ENCODE measurements around the gene FAM8A1.

DNA sequence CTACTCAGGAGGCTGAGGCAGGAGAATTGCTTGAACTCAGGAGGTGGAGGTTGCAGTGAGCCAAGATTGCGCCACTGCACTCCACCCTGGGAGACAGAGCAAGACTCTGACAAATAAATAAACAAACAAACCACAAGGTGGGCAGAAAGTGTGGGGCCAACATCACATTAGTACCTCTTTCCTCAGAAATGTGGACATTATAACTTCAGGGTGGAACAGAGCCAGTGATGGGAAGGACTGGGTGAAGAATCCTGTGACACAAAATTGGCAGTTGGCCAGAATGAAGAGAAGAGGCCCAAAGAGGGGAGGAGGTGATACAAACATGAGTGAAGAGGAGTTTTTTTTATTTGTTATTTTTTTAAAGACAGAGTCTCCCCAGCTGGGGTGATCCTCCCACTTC lies 56.0 kb downstream of the FAM8A1 start:
- TF ChIP-seq POLR2A (IDR thresholded peaks at IDR 0.05; ENCODE audit: low read depth, low read length) = no peak
- no peak for TF ChIP-seq EZH2 (IDR thresholded peaks at IDR 0.05; ENCODE audit: borderline replicate concordance, low read depth, low read length, severe bottlenecking)
- TF ChIP-seq, protein P1, sequence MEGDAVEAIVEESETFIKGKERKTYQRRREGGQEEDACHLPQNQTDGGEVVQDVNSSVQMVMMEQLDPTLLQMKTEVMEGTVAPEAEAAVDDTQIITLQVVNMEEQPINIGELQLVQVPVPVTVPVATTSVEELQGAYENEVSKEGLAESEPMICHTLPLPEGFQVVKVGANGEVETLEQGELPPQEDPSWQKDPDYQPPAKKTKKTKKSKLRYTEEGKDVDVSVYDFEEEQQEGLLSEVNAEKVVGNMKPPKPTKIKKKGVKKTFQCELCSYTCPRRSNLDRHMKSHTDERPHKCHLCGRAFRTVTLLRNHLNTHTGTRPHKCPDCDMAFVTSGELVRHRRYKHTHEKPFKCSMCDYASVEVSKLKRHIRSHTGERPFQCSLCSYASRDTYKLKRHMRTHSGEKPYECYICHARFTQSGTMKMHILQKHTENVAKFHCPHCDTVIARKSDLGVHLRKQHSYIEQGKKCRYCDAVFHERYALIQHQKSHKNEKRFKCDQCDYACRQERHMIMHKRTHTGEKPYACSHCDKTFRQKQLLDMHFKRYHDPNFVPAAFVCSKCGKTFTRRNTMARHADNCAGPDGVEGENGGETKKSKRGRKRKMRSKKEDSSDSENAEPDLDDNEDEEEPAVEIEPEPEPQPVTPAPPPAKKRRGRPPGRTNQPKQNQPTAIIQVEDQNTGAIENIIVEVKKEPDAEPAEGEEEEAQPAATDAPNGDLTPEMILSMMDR (IDR thresholded peaks at IDR 0.05; ENCODE audit: extremely low read depth in 1 of 2, insufficient read depth in 1 of 2, low read depth in 1 of 2, low read length in 2 of 2) = no peak
